SK-N-SH treated with all-trans-retinoic acid at 6 μM for 48 hours (cell line): ENCODE data around the gene SIM2.

Experiments
- ATAC-seq: fragments of 200-7000 bp; cut with Tn5 transposase; 3 replicates; pipeline ENCODE4 v1.9.1; 2020; ENCODE audit warnings: mild to moderate bottlenecking, moderate library complexity
- BACH2 ChIP-seq: fragments of 250-450 bp; sonication (Bioruptor Pico); IDR thresholded peaks from 2 replicates; pipeline ENCODE4 v1.9.0; 2021; ENCODE audit warnings: mild to moderate bottlenecking, borderline replicate concordance
- CREB5 ChIP-seq: fragments of 250-450 bp; sonication (Bioruptor Pico); IDR thresholded peaks from 2 replicates; pipeline ENCODE4 v1.5.1; 2020; ENCODE audit warnings: low read depth, mild to moderate bottlenecking, moderate library complexity
- CSDC2 ChIP-seq: fragments of 250-450 bp; sonication (Bioruptor Pico); IDR thresholded peaks from 2 replicates; pipeline ENCODE4 v1.5.0; 2020; ENCODE audit warnings: mild to moderate bottlenecking, moderate library complexity
- CSRNP3 ChIP-seq: fragments of 250-450 bp; sonication (Bioruptor Pico); IDR thresholded peaks from 2 replicates; pipeline ENCODE4 v1.5.1; 2021; ENCODE audit warnings: mild to moderate bottlenecking, moderate library complexity
- ESRRG ChIP-seq: fragments of 250-450 bp; sonication (Bioruptor Pico); IDR thresholded peaks from 2 replicates; pipeline ENCODE4 v1.6.1; 2021; ENCODE audit warnings: mild to moderate bottlenecking
- GLIS3 ChIP-seq: fragments of 250-450 bp; sonication (Bioruptor Pico); IDR thresholded peaks from 2 replicates; pipeline ENCODE4 v1.5.0; 2020; ENCODE audit warnings: mild to moderate bottlenecking, moderate library complexity
- ISL1 ChIP-seq: fragments of 250-450 bp; sonication (Bioruptor Pico); IDR thresholded peaks from 2 replicates; pipeline ENCODE4 v2.1.2; 2022; ENCODE audit warnings: mild to moderate bottlenecking, moderate library complexity
- OSR1 ChIP-seq: fragments of 250-450 bp; sonication (Bioruptor Pico); IDR thresholded peaks from 2 replicates; pipeline ENCODE4 v1.8.0; 2022; ENCODE audit warnings: moderate library complexity, mild to moderate bottlenecking, inconsistent platforms
- PATZ1 ChIP-seq: fragments of 250-450 bp; sonication (Bioruptor Pico); IDR thresholded peaks from 2 replicates; pipeline ENCODE4 v1.8.0; 2020; ENCODE audit warnings: mild to moderate bottlenecking, moderate library complexity, borderline replicate concordance
- POU6F1 ChIP-seq: fragments of 250-450 bp; sonication (Bioruptor Pico); IDR thresholded peaks from 2 replicates; pipeline ENCODE4 v1.8.0; 2021; ENCODE audit warnings: low read depth, mild to moderate bottlenecking, moderate library complexity, borderline replicate concordance
- PPARA ChIP-seq: fragments of 250-450 bp; sonication (Bioruptor Pico); IDR thresholded peaks from 2 replicates; pipeline ENCODE4 v1.5.0; 2020; ENCODE audit warnings: mild to moderate bottlenecking, borderline replicate concordance
- RARB ChIP-seq: fragments of 250-450 bp; sonication (Bioruptor Pico); IDR thresholded peaks from 2 replicates; pipeline ENCODE4 v1.8.0; 2021; ENCODE audit warnings: mild to moderate bottlenecking, moderate library complexity
- SNAI2 ChIP-seq: fragments of 250-450 bp; sonication (Bioruptor Pico); IDR thresholded peaks from 2 replicates; pipeline ENCODE4 v1.5.0; 2020; ENCODE audit warnings: mild to moderate bottlenecking, moderate library complexity
- TOX ChIP-seq: fragments of 250-450 bp; sonication (Bioruptor Pico); IDR thresholded peaks from 2 replicates; pipeline ENCODE4 v1.8.0; 2021; ENCODE audit warnings: mild to moderate bottlenecking, moderate library complexity, borderline replicate concordance
- TSHZ2 ChIP-seq: fragments of 250-450 bp; sonication (Bioruptor Pico); IDR thresholded peaks from 2 replicates; pipeline ENCODE4 v1.5.0; 2020; ENCODE audit warnings: mild to moderate bottlenecking, moderate library complexity
- ZC3H10 ChIP-seq: fragments of 250-450 bp; sonication (Bioruptor Pico); IDR thresholded peaks from 2 replicates; pipeline ENCODE4 v1.5.1; 2021; ENCODE audit warnings: mild to moderate bottlenecking, moderate library complexity
- ZFP3 ChIP-seq: fragments of 250-450 bp; sonication (Bioruptor Pico); IDR thresholded peaks from 2 replicates; pipeline ENCODE4 v1.5.0; 2020; ENCODE audit warnings: mild to moderate bottlenecking, moderate library complexity
- ZFP30 ChIP-seq: fragments of 450-650 bp; formaldehyde crosslinking; IDR thresholded peaks from 2 replicates; pipeline ENCODE4 v1.5.0; 2022; ENCODE audit warnings: mild to moderate bottlenecking, moderate library complexity
- ZNF565 ChIP-seq: fragments of 450-650 bp; formaldehyde crosslinking; conservative IDR thresholded peaks from 2 replicates; pipeline ENCODE4 v1.5.0; 2020; ENCODE audit warnings: low read depth, mild to moderate bottlenecking, moderate library complexity
- ZNF8 ChIP-seq: fragments of 450-650 bp; formaldehyde crosslinking; IDR thresholded peaks from 2 replicates; pipeline ENCODE4 v1.5.0; 2020; ENCODE audit warnings: mild to moderate bottlenecking, moderate library complexity

SIM2 gene

GRCh38 chr21:36723371-36723881, 24.5 kb downstream of the SIM2 start:
- TF ChIP-seq POU6F1 (CRISPR knock-in tag), result no peak
- no peak for ATAC-seq

- ATAC-seq, result no peak
- no peak for TF ChIP-seq ZFP3 (CRISPR knock-in tag)
- TF ChIP-seq CSRNP3 (CRISPR knock-in tag), result no peak
- TF ChIP-seq TOX, result no peak
- no peak for TF ChIP-seq RARB (CRISPR knock-in tag)
- TF ChIP-seq PATZ1, result no peak
- TF ChIP-seq SNAI2 (CRISPR knock-in tag), result no peak
- no peak for TF ChIP-seq GLIS3 (CRISPR knock-in tag)
- TF ChIP-seq ISL1 (CRISPR knock-in tag), result no peak
- no peak for TF ChIP-seq ZC3H10 (CRISPR knock-in tag)
- TF ChIP-seq ZFP30, result no peak
- TF ChIP-seq ZNF8, result no peak
- TF ChIP-seq TSHZ2 (CRISPR knock-in tag), result no peak
- TF ChIP-seq CREB5, result no peak
- TF ChIP-seq CSDC2 (CRISPR knock-in tag), result no peak
- no peak for TF ChIP-seq PPARA
- TF ChIP-seq BACH2 (CRISPR knock-in tag), result no peak
- no peak for TF ChIP-seq ESRRG (CRISPR knock-in tag)
- no peak for TF ChIP-seq ZNF565 (CRISPR knock-in tag)
- TF ChIP-seq OSR1 (CRISPR knock-in tag), result no peak
Measured at GRCh38 chr21:36724660-36725059, 25.7 kb downstream of the SIM2 start.

- no peak for ATAC-seq
- TF ChIP-seq CSRNP3 (CRISPR knock-in tag) (no peak), PPARA (no peak), BACH2 (CRISPR knock-in tag) (no peak), ZFP3 (CRISPR knock-in tag) (no peak)
Measured at GRCh38 chr21:36725793-36726386, 27.0 kb downstream of the SIM2 start.
